ENCODE data around the gene RAP1GAP. TPM values are rescaled to one million over a fixed set of nuclear protein-coding genes. Genes with fewer than 3 reads are reported as not detected.

RAP1GAP gene
- total and polyA plus RNA-seq, 9 of the 15 experiments (the other 6 are each of a cell fraction or from before 2014, with no cell fraction given) = 0.29 to 30.2 (median 19.2) TPM

- ATAC-seq (no peak), FAIRE-seq (no peak), DNase-seq (ENCODE audit: extremely low read depth in 1 of 4, low spot score in 3 of 4) (no peak)
- H2AFZ ChIP-seq (ENCODE audit: low read depth, low read length) = no peak overlapping the region
- POLR2A ChIA-PET = interaction anchor here (0.8 kb wide), 1 partner anchor 48 kb away, joined by 3 read pairs; no protein-coding TSS in a partner anchor
- H3K4me1 ChIP-seq (replicated peaks in 1 of 2; ENCODE audit: control insufficient read depth in 2 of 2, insufficient read depth in 2 of 2, low read length in 2 of 2) = peaks cover 9 to 28% of the 10 kb centered on the region in 2 experiments; a peak in 4 of 5 replicates
- no peaks in the 10 kb centered on the region for H3K79me2 ChIP-seq (ENCODE audit: control insufficient read depth, insufficient read depth, low read length)
- H3K4me2 ChIP-seq (ENCODE audit: insufficient read depth, low read length) = no peak overlapping the region
- H3K36me3 ChIP-seq (ENCODE audit: control insufficient read depth, insufficient read depth, low read length) = no peaks in the 10 kb centered on the region
- WGBS (ENCODE audit: insufficient coverage, low coverage, missing lambda C conversion rate) = 13% methylated on average over 15 of the region's 15 CpGs
- H3K4me3 ChIP-seq = no peak overlapping the region
- intact Hi-C loops (cut with micrococcal nuclease) = no loop called here
- H4K20me1 ChIP-seq (replicated peaks; ENCODE audit: control insufficient read depth, insufficient read depth, low read length) = peaks cover 4% of the 10 kb centered on the region
- H3K9me3 ChIP-seq (replicated peaks; ENCODE audit: control insufficient read depth, insufficient read depth, low read depth, low read length) = no peaks in the 10 kb centered on the region
- H3K27me3 ChIP-seq (ENCODE audit: control insufficient read depth in 2 of 2, insufficient read depth in 2 of 2, low read length in 2 of 2) = peaks cover 7 to 44% of the 10 kb centered on the region in 2 experiments; a peak in 3 of 5 replicates
- CTCF ChIA-PET (ENCODE audit: low intra/inter-chr PET ratio) = no interaction called here
- no TSS peak for BruUV-seq (replicated peaks)
- no peaks in the 10 kb centered on the region for H3K9me1 ChIP-seq (ENCODE audit: control insufficient read depth, insufficient read depth, low read length)
- in situ Hi-C loops (cut with MboI) = no loop called here
- no peak overlapping the region for H3K27ac ChIP-seq (ENCODE audit: extremely low read depth, low read depth, low read length)
- H3K9ac ChIP-seq (ENCODE audit: insufficient read depth in 1 of 2, low read depth in 2 of 2, low read length in 2 of 2) = no peak overlapping the region; a peak in 1 of 4 replicates
- TF ChIP-seq MECOM (CRISPR knock-in tag; IDR thresholded peaks at IDR 0.05) (no peak), ZNF79 (CRISPR knock-in tag; IDR thresholded peaks at IDR 0.05; ENCODE audit: low read depth) (no peak), CLOCK (CRISPR knock-in tag; IDR thresholded peaks at IDR 0.05; ENCODE audit: borderline replicate concordance) (no peak), ZC3H4 (CRISPR knock-in tag; IDR thresholded peaks at IDR 0.05; ENCODE audit: borderline replicate concordance) (no peak), SFPQ (IDR thresholded peaks at IDR 0.05; ENCODE audit: low read depth, low read length) (no peak), PYGO2 (tag; IDR thresholded peaks at IDR 0.05) (no peak), GTF3C2 (IDR thresholded peaks at IDR 0.05; ENCODE audit: borderline replicate concordance, extremely low read depth, insufficient read length) (no peak), FOXA1 (IDR thresholded peaks at IDR 0.05; ENCODE audit: borderline replicate concordance) (no peak), XRCC4 (IDR thresholded peaks at IDR 0.05; ENCODE audit: extremely low read depth, insufficient read depth, insufficient read length) (no peak), MITF (IDR thresholded peaks at IDR 0.05) (no peak), ZBTB26 (CRISPR knock-in tag; IDR thresholded peaks at IDR 0.05) (no peak)
Measured at GRCh38 chr1:21562896-21563295, 106.3 kb downstream of the RAP1GAP start.

All from K562 (cell line).